M059J (cell line): Measurements from ENCODE around the gene TRAF3. TPM values are rescaled to one million over a fixed set of nuclear protein-coding genes. Genes with fewer than 3 reads are reported as not detected.

Source experiments
- DNase-seq: peaks from one replicate; pipeline ENCODE4 v3.0.0-alpha.2; 2012; ENCODE audit warnings: low read depth
- total RNA-seq: library from RNA; depleted of rRNA; stranded (reverse); fragments of >200 nt; shearing (Covaris generic); gene quantifications from 2 replicates; pipeline ENCODE4 v1.2.3, GENCODE V29; 2014; rRNA removed

TRAF3 gene
- total RNA-seq, 1 experiment from 2014 or later: 16.1 TPM

DNA sequence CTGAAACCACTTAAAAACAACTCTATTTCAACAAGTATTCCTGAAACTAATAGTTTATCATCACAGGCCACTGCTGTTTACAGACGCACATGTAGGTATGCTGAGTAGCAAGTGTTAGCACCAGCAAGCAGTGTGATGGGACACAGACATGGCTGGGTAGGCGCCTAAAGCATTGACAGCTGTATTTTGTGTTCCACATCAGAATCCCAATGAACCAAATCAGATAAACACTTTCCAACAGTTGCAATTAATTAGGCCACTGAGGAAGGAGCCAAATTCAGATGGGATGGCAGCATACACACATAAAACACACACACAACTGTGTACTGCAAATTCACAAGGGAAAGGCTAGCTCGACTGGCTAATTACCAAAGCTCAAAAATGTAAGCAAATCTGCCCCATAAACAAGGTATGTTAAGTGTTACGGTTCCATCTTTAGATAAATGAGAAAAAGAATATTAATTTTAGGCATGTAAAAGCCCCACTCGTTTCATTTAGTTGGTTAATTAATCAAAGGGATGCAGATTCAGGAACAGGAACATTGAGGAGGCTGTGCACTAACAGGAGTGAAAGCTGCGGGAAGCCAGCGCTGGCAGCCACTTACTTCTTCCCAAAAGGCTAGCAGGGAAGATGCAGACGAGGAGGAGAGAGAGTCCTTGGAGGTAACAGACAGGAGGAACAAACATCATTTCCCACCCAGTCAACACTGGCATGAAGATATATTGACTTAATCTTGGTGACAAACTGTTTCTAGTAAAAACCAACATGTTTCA, 178.6 kb downstream of the TRAF3 start:
- no peak for DNase-seq

DNA sequence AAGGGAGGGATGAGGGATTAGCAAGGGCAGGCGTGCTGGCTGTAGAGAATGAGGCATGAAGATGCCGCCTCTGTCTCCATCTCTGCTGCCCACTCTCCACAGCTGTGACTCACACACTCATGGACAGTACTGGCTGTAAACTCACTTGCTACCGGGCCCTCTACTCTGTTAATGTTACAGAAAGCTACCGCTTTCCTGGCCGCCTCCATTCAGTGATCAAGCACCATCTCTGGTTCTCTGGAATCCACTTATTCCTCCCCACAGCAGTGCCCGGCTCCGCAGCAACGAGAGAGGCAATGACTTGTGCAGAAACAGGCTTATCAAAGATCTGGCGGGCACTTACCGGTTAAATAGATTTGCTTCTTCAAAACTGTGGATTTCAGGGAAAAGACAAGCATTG, 180.0 kb downstream of the TRAF3 start:
- no peak for DNase-seq

DNA sequence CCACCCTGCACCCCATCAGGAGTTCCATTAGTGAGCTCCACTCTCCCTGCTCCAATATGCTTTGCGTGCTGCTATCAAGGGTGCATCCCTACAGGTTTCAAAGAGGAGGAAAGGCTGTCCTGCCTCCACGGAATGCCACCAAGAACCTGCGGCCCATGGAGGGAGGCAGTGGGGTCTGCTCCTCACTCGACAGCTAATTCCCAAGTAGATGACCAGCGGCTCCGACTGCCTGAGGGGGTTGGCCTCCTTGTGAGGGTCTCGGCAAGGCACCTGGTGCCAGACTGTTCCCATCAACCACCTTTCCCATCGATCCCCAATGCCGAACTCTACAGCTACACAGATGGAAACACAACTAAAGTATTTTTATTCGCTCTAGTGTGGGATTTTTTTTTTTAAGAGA, 181.2 kb downstream of the TRAF3 start:
- no peak for DNase-seq

Other genes with a start within 250 kb of the TRAF3 start
- 9.6 and 15.1 TPM in 2 replicates for gene RCOR1, start 184.8 kb upstream of the TRAF3 start, total RNA-seq
- gene AMN, start 145.2 kb downstream of the TRAF3 start, total RNA-seq: not detected in 2 replicates